Breast epithelium (tissue), 4 donors: ENCODE data around the gene NBPF10. TPM values are rescaled to one million over a fixed set of nuclear protein-coding genes. Genes with fewer than 3 reads are reported as not detected.
"Not testable (repeated sequence)": the region's sequence is repeated elsewhere in the genome, so short reads cannot be mapped to it uniquely, and the experiment has no call there.

Experiments used
- DNase-seq, 2 donors: peaks; one replicate each; pipeline ENCODE4 v3.0.0-alpha.2; 2019; ENCODE audit warnings: low spot score in 2 of 2
- H3K27ac ChIP-seq, 2 donors: fragments of 200-600 bp; sonication (generic) in 1 of 2; one replicate each; pipeline ENCODE4 v1.5.1; 2016 to 2019; ENCODE audit warnings: mild to moderate bottlenecking in 1 of 2
- H3K27me3 ChIP-seq, 2 donors: fragments of 200-600 bp; sonication (generic) in 1 of 2; one replicate each; pipeline versions ENCODE4 v1.5.1 to v1.6.0; 2017 to 2019; ENCODE audit warnings: control low read depth in 1 of 2, mild to moderate bottlenecking in 1 of 2
- H3K36me3 ChIP-seq: fragments of 200-600 bp; one replicate; pipeline ENCODE4 v1.5.1; 2019
- H3K4me1 ChIP-seq, 2 donors: fragments of 200-600 bp; sonication (generic); one replicate each; pipeline ENCODE4 v1.5.1; 2016 to 2019; ENCODE audit warnings: control low read depth in 1 of 2
- H3K4me3 ChIP-seq, 3 donors: fragments of 200-600 bp; sonication (generic); 1 replicate in 2 of 3; 2 replicates in 1 of 3; pipeline ENCODE4 v1.5.1; 2016 to 2019; ENCODE audit warnings: mild to moderate bottlenecking in 3 of 3, moderate library complexity in 2 of 3
- H3K9me3 ChIP-seq, 2 donors: fragments of 200-600 bp; sonication (generic) in 1 of 2; one replicate each; pipeline ENCODE4 v1.5.1; 2016 to 2019; ENCODE audit warnings: control low read depth in 1 of 2
- intact Hi-C: fragments of 100-400 bp; cut with DNase I; formaldehyde crosslinking; loops from one replicate; pipeline ENCODE4 v1.15.1; 2023; ENCODE audit warnings: low total_unique reads
- total RNA-seq, 3 donors: library from RNA; depleted of rRNA; stranded (reverse); fragments of >200 nt; gene quantifications; one replicate each; pipeline ENCODE4 v1.1.0, GENCODE V29; 2016

Gene NBPF10, protein sequence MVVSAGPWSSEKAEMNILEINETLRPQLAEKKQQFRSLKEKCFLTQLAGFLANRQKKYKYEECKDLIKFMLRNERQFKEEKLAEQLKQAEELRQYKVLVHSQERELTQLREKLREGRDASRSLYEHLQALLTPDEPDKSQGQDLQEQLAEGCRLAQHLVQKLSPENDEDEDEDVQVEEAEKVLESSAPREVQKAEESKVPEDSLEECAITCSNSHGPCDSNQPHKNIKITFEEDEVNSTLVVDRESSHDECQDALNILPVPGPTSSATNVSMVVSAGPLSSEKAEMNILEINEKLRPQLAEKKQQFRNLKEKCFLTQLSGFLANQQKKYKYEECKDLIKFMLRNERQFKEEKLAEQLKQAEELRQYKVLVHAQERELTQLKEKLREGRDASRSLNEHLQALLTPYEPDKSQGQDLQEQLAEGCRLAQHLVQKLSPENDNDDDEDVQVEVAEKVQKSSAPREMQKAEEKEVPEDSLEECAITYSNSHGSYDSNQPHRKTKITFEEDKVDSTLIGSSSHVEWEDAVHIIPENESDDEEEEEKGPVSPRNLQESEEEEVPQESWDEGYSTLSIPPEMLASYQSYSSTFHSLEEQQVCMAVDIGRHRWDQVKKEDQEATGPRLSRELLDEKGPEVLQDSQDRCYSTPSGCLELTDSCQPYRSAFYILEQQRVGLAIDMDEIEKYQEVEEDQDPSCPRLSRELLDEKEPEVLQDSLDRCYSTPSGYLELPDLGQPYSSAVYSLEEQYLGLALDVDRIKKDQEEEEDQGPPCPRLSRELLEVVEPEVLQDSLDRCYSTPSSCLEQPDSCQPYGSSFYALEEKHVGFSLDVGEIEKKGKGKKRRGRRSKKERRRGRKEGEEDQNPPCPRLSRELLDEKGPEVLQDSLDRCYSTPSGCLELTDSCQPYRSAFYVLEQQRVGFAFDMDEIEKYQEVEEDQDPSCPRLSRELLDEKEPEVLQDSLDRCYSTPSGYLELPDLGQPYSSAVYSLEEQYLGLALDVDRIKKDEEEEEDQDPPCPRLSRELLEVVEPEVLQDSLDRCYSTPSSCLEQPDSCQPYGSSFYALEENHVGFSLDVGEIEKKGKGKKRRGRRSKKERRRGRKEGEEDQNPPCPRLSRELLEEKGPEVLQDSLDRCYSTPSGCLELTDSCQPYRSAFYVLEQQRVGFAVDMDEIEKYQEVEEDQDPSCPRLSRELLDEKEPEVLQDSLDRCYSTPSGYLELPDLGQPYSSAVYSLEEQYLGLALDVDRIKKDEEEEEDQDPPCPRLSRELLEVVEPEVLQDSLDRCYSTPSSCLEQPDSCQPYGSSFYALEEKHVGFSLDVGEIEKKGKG (N-terminal part only)
- total RNA-seq, result 1 to 10 TPM; 1.3 to 3.6 (median 3.4) TPM

DNA sequence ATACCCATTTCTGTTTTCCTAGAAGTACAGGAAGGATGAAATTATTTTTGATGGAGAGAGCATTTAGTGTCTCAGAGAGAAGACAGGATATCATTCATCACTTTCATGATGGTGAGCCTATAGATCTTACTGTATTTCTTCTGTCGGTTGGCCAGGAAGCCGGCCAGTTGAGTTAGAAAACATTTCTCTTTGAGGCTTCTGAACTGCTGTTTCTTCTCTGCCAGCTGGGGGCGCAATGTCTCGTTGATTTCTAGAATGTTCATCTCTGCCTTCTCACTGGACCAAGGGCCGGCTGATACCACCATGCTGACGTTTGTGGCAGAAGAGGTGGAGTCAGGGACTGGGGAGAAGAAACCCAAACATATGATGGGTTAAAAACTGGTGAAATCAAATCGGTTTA is at the start of gene NBPF10:
Gene NBPF10, minus strand, starts transcription at position 340 of the 400 bp plus-strand sequence. Its CDS starts 35 bp downstream, at position 305.
- H3K9me3 ChIP-seq, H3K4me3 ChIP-seq, H3K36me3 ChIP-seq, DNase-seq, intact Hi-C loops, H3K27ac ChIP-seq, H3K4me1 ChIP-seq, H3K27me3 ChIP-seq: not testable (repeated sequence)

DNA sequence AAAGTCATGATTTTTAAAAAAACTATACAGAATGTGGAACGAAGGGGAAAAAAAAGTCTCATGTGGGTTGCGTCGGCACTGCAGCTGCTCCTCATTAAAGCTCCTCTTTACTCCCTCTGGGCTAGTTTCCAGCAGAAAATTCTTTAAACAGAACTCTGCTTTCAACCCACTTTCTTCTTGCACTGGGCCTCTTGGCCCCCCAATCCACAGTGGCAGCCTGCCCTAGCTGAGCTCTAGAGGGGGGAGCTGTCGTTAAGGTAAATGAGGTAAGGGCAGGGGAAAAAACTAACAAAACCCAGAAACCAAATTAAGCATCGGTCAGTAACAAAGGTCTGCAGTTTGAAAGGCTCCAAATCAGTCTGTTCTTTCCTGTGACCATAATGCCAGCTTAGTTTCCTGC is 29.9 kb upstream of the NBPF10 start:
- intact Hi-C loops, H3K27me3 ChIP-seq, H3K4me1 ChIP-seq, H3K36me3 ChIP-seq, H3K9me3 ChIP-seq: not testable (repeated sequence)
- Histone ChIP-seq H3K4me3 (peak overlapping the region in 1 of 3 donors; percentile 26), H3K27ac (peak overlapping the region in 1 of 2 donors; percentile 44)
- peak in 1 of 2 donors; percentile 22 for DNase-seq

DNA sequence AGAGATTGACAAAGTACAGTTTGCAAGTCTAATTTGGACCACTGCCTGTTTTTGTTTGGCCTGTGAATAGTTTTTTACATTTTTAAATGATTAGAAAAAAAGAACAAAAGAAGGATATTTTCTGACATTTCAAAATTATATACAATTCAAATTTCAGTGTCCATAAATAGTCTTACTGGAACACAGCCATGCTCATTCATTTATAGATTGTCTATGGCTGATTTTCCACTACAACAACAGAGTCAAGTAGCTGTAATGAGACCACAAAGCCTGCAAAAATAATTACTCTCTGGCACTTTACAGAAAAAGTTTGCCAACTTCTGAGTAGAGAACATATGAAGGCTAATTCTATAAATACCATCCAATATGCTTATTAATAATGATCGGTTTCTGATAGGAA is 23.1 kb upstream of the NBPF10 start:
- DNase-seq, H3K27ac ChIP-seq, H3K4me3 ChIP-seq, H3K27me3 ChIP-seq, H3K9me3 ChIP-seq, H3K36me3 ChIP-seq, intact Hi-C loops, H3K4me1 ChIP-seq: not testable (repeated sequence)

DNA sequence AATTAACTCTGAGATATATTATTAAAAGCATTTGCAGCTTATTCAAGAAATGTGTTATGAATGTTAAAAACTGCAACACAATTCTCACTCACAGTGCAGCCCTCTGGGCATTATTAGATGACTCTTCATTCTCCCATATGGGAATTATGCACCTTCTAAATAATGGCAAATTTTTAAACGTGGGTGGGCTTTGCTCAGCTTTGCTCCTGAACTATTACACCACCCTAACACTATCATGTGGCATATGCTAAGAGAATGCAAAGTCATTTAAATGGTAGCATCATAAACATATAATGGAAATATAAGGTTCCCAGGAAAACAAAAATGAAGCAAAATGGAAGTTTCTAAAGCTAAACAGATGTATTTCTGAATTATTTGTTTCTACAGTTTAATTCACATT is 22.7 kb upstream of the NBPF10 start:
- H3K27me3 ChIP-seq, intact Hi-C loops, H3K9me3 ChIP-seq: not testable (repeated sequence)

More for the DNA sequence above, 22.7 kb upstream of the NBPF10 start:
- H3K36me3 ChIP-seq, H3K27ac ChIP-seq, DNase-seq, H3K4me1 ChIP-seq, H3K4me3 ChIP-seq: not testable (repeated sequence)

Other genes with a start within 250 kb of the NBPF10 start
- gene ITGA10, start 234.8 kb downstream of the NBPF10 start, total RNA-seq, result 10 to 100 TPM in 2 of 3 donors, 1 to 10 TPM in 1; 3.2 to 74.9 (median 30.2) TPM
- gene PEX11B, start 226.1 kb downstream of the NBPF10 start, total RNA-seq, result 10 to 100 TPM; 20.3 to 40.1 (median 22.0) TPM
- 100 to 1,000 TPM; 115 to 137 (median 128) TPM for gene RBM8A, start 217.3 kb downstream of the NBPF10 start, total RNA-seq
- 10 to 100 TPM; 18.1 to 28.5 (median 21.8) TPM for gene LIX1L, start 186.8 kb downstream of the NBPF10 start, total RNA-seq
- gene ANKRD34A, start 180.2 kb downstream of the NBPF10 start, total RNA-seq, result under 1 TPM; 0.16 to 0.98 (median 0.59) TPM
- gene POLR3GL, start 180.1 kb downstream of the NBPF10 start, total RNA-seq, result 10 to 100 TPM; 18.0 to 32.8 (median 18.1) TPM
- gene TXNIP, start 148.2 kb downstream of the NBPF10 start, total RNA-seq, result 1,000 to 10,000 TPM; 2,506 to 3,955 (median 3,543) TPM
- not detected for gene HJV, start 123.1 kb downstream of the NBPF10 start, total RNA-seq
- gene NOTCH2NLA, start 84.2 kb upstream of the NBPF10 start, total RNA-seq, result 100 to 1,000 TPM in 1 of 3 donors, 10 to 100 TPM in 2; 74.1 to 101 (median 89.3) TPM